WTC11 (cell line): ENCODE results near the gene PPP4R4. TPM values are rescaled to one million over a fixed set of nuclear protein-coding genes. Genes with fewer than 3 reads are reported as not detected.

Source experiments
- ATAC-seq: fragments of 200-7000 bp; cut with Tn5 transposase; 2 replicates; pipeline ENCODE4 v1.10.0; 2021; ENCODE audit warnings: mild to moderate bottlenecking, moderate library complexity
- CTCF ChIA-PET: fragments of 300-600 bp; sonication (Branson Sonifier 250); formaldehyde crosslinking; loops from one replicate; lab custom pipeline; 2021; ENCODE audit warnings: antibody characterized with exemption; lab: Charles Lee
- POLR2A ChIA-PET: fragments of 350-600 bp; sonication (Branson Sonifier 250); formaldehyde crosslinking; loops from one replicate; lab custom pipeline; 2021; ENCODE audit warnings: antibody characterized with exemption; lab: Charles Lee
- DNase-seq: peaks from one replicate; pipeline ENCODE4 v3.0.0; 2021; ENCODE audit warnings: low spot score
- H3K27ac Mint-ChIP-seq: 2 replicates; pipeline ENCODE4 v1.8.0; 2021; ENCODE audit warnings: mixed read lengths
- H3K27me3 Mint-ChIP-seq: 2 replicates; pipeline ENCODE4 v1.8.0; 2021; ENCODE audit warnings: low read depth, mild to moderate bottlenecking, moderate library complexity, mixed read lengths
- H3K36me3 Mint-ChIP-seq: 2 replicates; pipeline ENCODE4 v1.8.0; 2021; ENCODE audit warnings: mixed read lengths
- H3K4me1 Mint-ChIP-seq: 2 replicates; pipeline ENCODE4 v1.8.0; 2022; ENCODE audit warnings: mixed read lengths
- H3K4me3 Mint-ChIP-seq: 2 replicates; pipeline ENCODE4 v1.8.0; 2021; ENCODE audit warnings: mild to moderate bottlenecking, moderate library complexity, mixed read lengths
- H3K9me3 Mint-ChIP-seq: 2 replicates; pipeline ENCODE4 v1.8.0; 2021; ENCODE audit warnings: mixed read lengths
- ATF1 ChIP-seq: sonication (generic); formaldehyde crosslinking; IDR thresholded peaks from 2 replicates; pipeline ENCODE4 v1.8.1; 2023; ENCODE audit warnings: mild to moderate bottlenecking, moderate library complexity, missing genetic modification reagents
- FOXJ3 ChIP-seq: sonication (generic); formaldehyde crosslinking; IDR thresholded peaks from 2 replicates; pipeline ENCODE4 v1.9.0; 2021; ENCODE audit warnings: missing genetic modification reagents, mild to moderate bottlenecking, borderline replicate concordance
- FOXP1 ChIP-seq: sonication (generic); formaldehyde crosslinking; IDR thresholded peaks from 2 replicates; pipeline ENCODE4 v1.8.0; 2022; ENCODE audit warnings: missing genetic modification reagents, mild to moderate bottlenecking, moderate library complexity, borderline replicate concordance
- GRHL2 ChIP-seq: fragments of 250-450 bp; sonication (Bioruptor Pico); IDR thresholded peaks from 2 replicates; pipeline ENCODE4 v1.8.0; 2022; ENCODE audit warnings: mild to moderate bottlenecking, moderate library complexity; ENCODE audit not compliant: insufficient replicate concordance, severe bottlenecking
- HMGA2 ChIP-seq: fragments of 250-450 bp; sonication (Bioruptor Pico); IDR thresholded peaks from 2 replicates; pipeline ENCODE4 v1.4.0; 2021; ENCODE audit warnings: mild to moderate bottlenecking, moderate library complexity
- JUN ChIP-seq: sonication (generic); formaldehyde crosslinking; IDR thresholded peaks from 2 replicates; pipeline ENCODE4 v1.8.0; 2023; ENCODE audit warnings: mild to moderate bottlenecking, missing genetic modification reagents
- NFE2L1 ChIP-seq: sonication (generic); formaldehyde crosslinking; IDR thresholded peaks from 2 replicates; pipeline ENCODE4 v1.8.1; 2023; ENCODE audit warnings: missing genetic modification reagents
- NR2C2 ChIP-seq: sonication (generic); formaldehyde crosslinking; IDR thresholded peaks from 2 replicates; pipeline ENCODE4 v1.8.0; 2022; ENCODE audit warnings: mild to moderate bottlenecking, missing genetic modification reagents
- SMAD4 ChIP-seq: sonication (generic); formaldehyde crosslinking; IDR thresholded peaks from 2 replicates; pipeline ENCODE4 v1.8.0; 2022; ENCODE audit warnings: mild to moderate bottlenecking, missing genetic modification reagents
- SOX15 ChIP-seq: fragments of 250-450 bp; sonication (Bioruptor Pico); IDR thresholded peaks from 2 replicates; pipeline ENCODE4 v1.9.0; 2021; ENCODE audit warnings: mild to moderate bottlenecking
- TEAD1 ChIP-seq: sonication (generic); formaldehyde crosslinking; IDR thresholded peaks from 2 replicates; pipeline ENCODE4 v1.8.0; 2022; ENCODE audit warnings: mild to moderate bottlenecking, missing genetic modification reagents
- ZBTB21 ChIP-seq: sonication (generic); formaldehyde crosslinking; IDR thresholded peaks from 2 replicates; pipeline ENCODE4 v1.8.1; 2023; ENCODE audit warnings: mild to moderate bottlenecking, missing genetic modification reagents, borderline replicate concordance
- ZNF219 ChIP-seq: sonication (generic); formaldehyde crosslinking; IDR thresholded peaks from 2 replicates; pipeline ENCODE4 v1.8.0; 2023; ENCODE audit warnings: missing genetic modification reagents, mild to moderate bottlenecking, borderline replicate concordance
- ZNF416 ChIP-seq: fragments of 250-450 bp; sonication (Bioruptor Pico); IDR thresholded peaks from 2 replicates; pipeline ENCODE4 v1.9.0; 2021; ENCODE audit warnings: mild to moderate bottlenecking, inconsistent platforms
- ZNF423 ChIP-seq: fragments of 250-450 bp; sonication (Bioruptor Pico); IDR thresholded peaks from 2 replicates; pipeline ENCODE4 v2.1.2; 2022; ENCODE audit warnings: mild to moderate bottlenecking, moderate library complexity
- ZNF671 ChIP-seq: fragments of 250-450 bp; sonication (Bioruptor Pico); IDR thresholded peaks from 2 replicates; pipeline ENCODE4 v1.8.0; 2021; ENCODE audit warnings: mild to moderate bottlenecking
- total RNA-seq: library from RNA; stranded (reverse); gene quantifications from 3 replicates; pipeline ENCODE4 v1.2.3, GENCODE V29; 2021
- TF ChIP-seq, protein P1 (sequence below): sonication (generic); formaldehyde crosslinking; IDR thresholded peaks from 2 replicates; pipeline ENCODE4 v1.8.0; 2023; ENCODE audit warnings: missing genetic modification reagents, mild to moderate bottlenecking, borderline replicate concordance
- TF ChIP-seq, protein P2 (sequence below): sonication (generic); formaldehyde crosslinking; conservative IDR thresholded peaks from 2 replicates; pipeline ENCODE4 v1.8.1; 2022; ENCODE audit warnings: mild to moderate bottlenecking, missing genetic modification reagents
- TF ChIP-seq, protein P3 (sequence below): fragments of 250-450 bp; sonication (Bioruptor Pico); IDR thresholded peaks from 2 replicates; pipeline ENCODE4 v1.9.0; 2021; ENCODE audit warnings: mild to moderate bottlenecking, borderline replicate concordance
- TF ChIP-seq, protein P4 (sequence below): sonication (generic); formaldehyde crosslinking; IDR thresholded peaks from 2 replicates; pipeline ENCODE4 v1.8.0; 2022; ENCODE audit warnings: mild to moderate bottlenecking, missing genetic modification reagents

The PPP4R4 gene
- total RNA-seq, 1 experiment from 2014 or later: 9.6 TPM

DNA sequence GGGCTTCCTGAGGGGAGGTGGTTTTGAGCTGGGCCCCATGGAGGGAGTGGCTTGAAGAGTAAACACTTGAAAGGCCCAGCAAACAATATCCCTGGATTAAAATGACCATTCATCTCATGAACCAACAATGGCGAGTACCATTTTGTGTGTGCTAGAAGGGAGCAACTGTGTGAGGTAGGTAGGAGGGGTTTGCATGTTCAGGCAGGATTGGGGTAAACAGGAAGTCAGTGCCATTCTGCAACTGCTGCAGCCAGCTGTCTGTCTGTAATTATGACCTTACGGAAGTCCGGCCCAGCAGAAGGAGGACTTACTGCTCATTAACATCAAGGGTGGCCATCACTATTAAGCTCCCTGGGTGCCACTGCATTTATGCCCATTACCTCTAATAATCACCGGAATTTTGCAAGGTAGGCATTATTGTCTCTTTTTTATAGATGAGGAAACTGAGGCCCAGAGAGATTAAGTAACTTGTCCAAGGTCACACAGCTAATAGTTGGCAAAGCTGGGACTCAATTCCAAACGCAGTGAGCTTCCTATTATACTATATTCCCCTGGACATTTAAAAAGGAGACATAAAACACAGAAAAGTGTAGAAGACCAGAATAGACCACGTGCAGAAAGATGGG, 28.1 kb upstream of the PPP4R4 start:
- Mint-ChIP-seq H3K4me3 (no peak overlapping the region), H3K27me3 (peaks cover 3% of the 10 kb centered on the region; the same call in 1 of the 2 replicates), H3K4me1 (peaks cover 10% of the 10 kb centered on the region), H3K9me3 (no peaks in the 10 kb centered on the region), H3K27ac (no peak overlapping the region; the same call in 1 of the 2 replicates), H3K36me3 (no peaks in the 10 kb centered on the region)
- CTCF ChIA-PET: interaction anchor here (0.8 to 2.1 kb wide), 3 partner anchors 9 to 80 kb away, joined by 3 to 9 read pairs (median 8); partner anchors contain the start of gene PPP4R4
- no peak for DNase-seq
- POLR2A ChIA-PET: no interaction called here
- ATAC-seq: no peak
- TF ChIP-seq SOX15 (CRISPR knock-in tag) (no peak), GRHL2 (CRISPR knock-in tag) (no peak), SMAD4 (CRISPR knock-in tag) (no peak), ZNF219 (no peak), ATF1 (no peak), NFE2L1 (CRISPR knock-in tag) (no peak)
- TF ChIP-seq, protein P1, sequence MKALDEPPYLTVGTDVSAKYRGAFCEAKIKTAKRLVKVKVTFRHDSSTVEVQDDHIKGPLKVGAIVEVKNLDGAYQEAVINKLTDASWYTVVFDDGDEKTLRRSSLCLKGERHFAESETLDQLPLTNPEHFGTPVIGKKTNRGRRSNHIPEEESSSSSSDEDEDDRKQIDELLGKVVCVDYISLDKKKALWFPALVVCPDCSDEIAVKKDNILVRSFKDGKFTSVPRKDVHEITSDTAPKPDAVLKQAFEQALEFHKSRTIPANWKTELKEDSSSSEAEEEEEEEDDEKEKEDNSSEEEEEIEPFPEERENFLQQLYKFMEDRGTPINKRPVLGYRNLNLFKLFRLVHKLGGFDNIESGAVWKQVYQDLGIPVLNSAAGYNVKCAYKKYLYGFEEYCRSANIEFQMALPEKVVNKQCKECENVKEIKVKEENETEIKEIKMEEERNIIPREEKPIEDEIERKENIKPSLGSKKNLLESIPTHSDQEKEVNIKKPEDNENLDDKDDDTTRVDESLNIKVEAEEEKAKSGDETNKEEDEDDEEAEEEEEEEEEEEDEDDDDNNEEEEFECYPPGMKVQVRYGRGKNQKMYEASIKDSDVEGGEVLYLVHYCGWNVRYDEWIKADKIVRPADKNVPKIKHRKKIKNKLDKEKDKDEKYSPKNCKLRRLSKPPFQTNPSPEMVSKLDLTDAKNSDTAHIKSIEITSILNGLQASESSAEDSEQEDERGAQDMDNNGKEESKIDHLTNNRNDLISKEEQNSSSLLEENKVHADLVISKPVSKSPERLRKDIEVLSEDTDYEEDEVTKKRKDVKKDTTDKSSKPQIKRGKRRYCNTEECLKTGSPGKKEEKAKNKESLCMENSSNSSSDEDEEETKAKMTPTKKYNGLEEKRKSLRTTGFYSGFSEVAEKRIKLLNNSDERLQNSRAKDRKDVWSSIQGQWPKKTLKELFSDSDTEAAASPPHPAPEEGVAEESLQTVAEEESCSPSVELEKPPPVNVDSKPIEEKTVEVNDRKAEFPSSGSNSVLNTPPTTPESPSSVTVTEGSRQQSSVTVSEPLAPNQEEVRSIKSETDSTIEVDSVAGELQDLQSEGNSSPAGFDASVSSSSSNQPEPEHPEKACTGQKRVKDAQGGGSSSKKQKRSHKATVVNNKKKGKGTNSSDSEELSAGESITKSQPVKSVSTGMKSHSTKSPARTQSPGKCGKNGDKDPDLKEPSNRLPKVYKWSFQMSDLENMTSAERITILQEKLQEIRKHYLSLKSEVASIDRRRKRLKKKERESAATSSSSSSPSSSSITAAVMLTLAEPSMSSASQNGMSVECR (CRISPR knock-in tag): no peak

DNA sequence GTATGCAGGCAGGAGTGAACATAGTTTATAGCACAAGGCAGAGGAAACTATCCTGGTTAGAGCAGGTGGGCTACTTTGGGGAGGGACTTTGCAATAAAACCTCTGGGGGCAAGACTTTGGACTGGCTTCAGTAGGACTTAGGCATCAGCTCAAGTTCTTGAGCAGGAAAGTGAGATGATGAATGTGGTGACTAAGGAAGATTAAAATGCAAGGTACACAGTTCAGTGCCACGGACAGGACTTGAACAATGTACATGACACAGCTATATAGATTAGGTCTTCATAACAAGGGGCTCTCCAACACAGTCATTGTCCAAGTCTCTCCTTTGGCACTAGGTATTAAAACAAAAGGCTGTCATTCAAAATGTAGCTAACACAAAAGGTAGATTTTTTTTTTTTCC, 21.4 kb upstream of the PPP4R4 start:
- DNase-seq: no peak
- POLR2A ChIA-PET: no interaction called here
- H3K27me3 Mint-ChIP-seq: peaks cover 3% of the 10 kb centered on the region
- TF ChIP-seq FOXP1 (CRISPR knock-in tag) (no peak), ZNF416 (CRISPR knock-in tag) (no peak), ZBTB21 (CRISPR knock-in tag) (no peak), FOXJ3 (CRISPR knock-in tag) (no peak)
- TF ChIP-seq, all 79 proteins: peak for 0
- CTCF ChIA-PET: interaction anchor here (1.8 kb wide), 1 partner anchor 16 kb away, joined by 5 read pairs; no protein-coding TSS in a partner anchor
- Mint-ChIP-seq H3K27ac (no peak overlapping the region), H3K36me3 (peaks cover 9% of the 10 kb centered on the region), H3K9me3 (peaks cover 30% of the 10 kb centered on the region), H3K4me1 (no peaks in the 10 kb centered on the region), H3K4me3 (no peak overlapping the region)
- ATAC-seq: no peak

DNA sequence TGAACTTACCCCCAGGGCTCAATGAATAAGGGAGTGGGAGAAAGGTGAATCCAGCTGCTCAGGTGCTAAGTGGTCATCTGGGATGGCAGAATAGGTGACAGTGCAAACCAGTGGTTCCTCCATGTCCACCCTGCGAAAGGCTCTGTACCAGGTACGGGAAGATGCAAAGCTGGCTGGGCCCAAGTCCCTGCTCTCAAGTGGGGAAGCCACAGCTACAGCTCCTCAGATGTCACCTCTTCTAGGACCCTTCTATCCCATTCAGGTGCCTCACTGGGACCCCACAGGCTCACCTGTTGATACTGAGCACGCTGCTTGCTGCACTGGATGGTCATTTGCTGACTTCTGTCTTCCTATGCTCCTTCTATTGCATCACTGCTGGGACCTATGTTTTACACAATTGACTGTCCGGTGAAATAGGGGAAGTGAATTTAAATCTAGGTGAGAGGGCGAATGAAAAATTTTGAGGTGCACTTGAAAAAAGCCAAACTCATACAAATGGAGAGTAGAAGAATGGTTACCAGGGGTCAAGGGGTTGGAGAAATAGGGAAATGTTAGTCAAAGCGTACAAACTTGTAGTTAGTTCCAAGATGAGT, 20.3 kb upstream of the PPP4R4 start:
- H3K27ac Mint-ChIP-seq: no peak overlapping the region
- ChIA-PET POLR2A (no interaction called here), CTCF (interaction anchor here (1.8 kb wide), 1 partner anchor 17 kb away, joined by 5 read pairs; no protein-coding TSS in a partner anchor)
- no peak overlapping the region for H3K4me3 Mint-ChIP-seq
- peaks cover 30% of the 10 kb centered on the region for H3K9me3 Mint-ChIP-seq
- no peaks in the 10 kb centered on the region for H3K4me1 Mint-ChIP-seq
- H3K27me3 Mint-ChIP-seq: peaks cover 3% of the 10 kb centered on the region
- DNase-seq (no peak), ATAC-seq (no peak)
- peaks cover 9% of the 10 kb centered on the region for H3K36me3 Mint-ChIP-seq
- TF ChIP-seq, protein P2, sequence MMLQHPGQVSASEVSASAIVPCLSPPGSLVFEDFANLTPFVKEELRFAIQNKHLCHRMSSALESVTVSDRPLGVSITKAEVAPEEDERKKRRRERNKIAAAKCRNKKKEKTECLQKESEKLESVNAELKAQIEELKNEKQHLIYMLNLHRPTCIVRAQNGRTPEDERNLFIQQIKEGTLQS (CRISPR knock-in tag): no peak
- TF ChIP-seq, protein P3, sequence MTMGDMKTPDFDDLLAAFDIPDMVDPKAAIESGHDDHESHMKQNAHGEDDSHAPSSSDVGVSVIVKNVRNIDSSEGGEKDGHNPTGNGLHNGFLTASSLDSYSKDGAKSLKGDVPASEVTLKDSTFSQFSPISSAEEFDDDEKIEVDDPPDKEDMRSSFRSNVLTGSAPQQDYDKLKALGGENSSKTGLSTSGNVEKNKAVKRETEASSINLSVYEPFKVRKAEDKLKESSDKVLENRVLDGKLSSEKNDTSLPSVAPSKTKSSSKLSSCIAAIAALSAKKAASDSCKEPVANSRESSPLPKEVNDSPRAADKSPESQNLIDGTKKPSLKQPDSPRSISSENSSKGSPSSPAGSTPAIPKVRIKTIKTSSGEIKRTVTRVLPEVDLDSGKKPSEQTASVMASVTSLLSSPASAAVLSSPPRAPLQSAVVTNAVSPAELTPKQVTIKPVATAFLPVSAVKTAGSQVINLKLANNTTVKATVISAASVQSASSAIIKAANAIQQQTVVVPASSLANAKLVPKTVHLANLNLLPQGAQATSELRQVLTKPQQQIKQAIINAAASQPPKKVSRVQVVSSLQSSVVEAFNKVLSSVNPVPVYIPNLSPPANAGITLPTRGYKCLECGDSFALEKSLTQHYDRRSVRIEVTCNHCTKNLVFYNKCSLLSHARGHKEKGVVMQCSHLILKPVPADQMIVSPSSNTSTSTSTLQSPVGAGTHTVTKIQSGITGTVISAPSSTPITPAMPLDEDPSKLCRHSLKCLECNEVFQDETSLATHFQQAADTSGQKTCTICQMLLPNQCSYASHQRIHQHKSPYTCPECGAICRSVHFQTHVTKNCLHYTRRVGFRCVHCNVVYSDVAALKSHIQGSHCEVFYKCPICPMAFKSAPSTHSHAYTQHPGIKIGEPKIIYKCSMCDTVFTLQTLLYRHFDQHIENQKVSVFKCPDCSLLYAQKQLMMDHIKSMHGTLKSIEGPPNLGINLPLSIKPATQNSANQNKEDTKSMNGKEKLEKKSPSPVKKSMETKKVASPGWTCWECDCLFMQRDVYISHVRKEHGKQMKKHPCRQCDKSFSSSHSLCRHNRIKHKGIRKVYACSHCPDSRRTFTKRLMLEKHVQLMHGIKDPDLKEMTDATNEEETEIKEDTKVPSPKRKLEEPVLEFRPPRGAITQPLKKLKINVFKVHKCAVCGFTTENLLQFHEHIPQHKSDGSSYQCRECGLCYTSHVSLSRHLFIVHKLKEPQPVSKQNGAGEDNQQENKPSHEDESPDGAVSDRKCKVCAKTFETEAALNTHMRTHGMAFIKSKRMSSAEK: no peak
- TF ChIP-seq ZNF423 (CRISPR knock-in tag) (no peak), ZNF416 (CRISPR knock-in tag) (no peak), SMAD4 (CRISPR knock-in tag) (no peak), ATF1 (no peak), JUN (CRISPR knock-in tag) (no peak), ZNF671 (CRISPR knock-in tag) (no peak), TEAD1 (CRISPR knock-in tag) (no peak), HMGA2 (CRISPR knock-in tag) (no peak), NR2C2 (CRISPR knock-in tag) (no peak)
- TF ChIP-seq, protein P4, sequence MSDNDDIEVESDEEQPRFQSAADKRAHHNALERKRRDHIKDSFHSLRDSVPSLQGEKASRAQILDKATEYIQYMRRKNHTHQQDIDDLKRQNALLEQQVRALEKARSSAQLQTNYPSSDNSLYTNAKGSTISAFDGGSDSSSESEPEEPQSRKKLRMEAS (CRISPR knock-in tag): no peak
